HG03039 (cell line): Measurements from ENCODE around the gene AK5.

ENCODE experiments used
- ATAC-seq: cut with Tn5 transposase; IDR thresholded peaks from one replicate; pipeline ENCODE4 v1.9.1; 2021; ENCODE audit warnings: mild to moderate bottlenecking, moderate library complexity; ENCODE audit not compliant: unreplicated experiment

Gene AK5

GRCh38 chr1:77579547-77579946 is 297.7 kb downstream of the AK5 start:
- ATAC-seq: no peak

GRCh38 chr1:77582905-77583304 is 301.1 kb downstream of the AK5 start:
- no peak for ATAC-seq

GRCh38 chr1:77583483-77583882 is 301.7 kb downstream of the AK5 start:
- no peak for ATAC-seq

GRCh38 chr1:77584884-77585283 is 303.1 kb downstream of the AK5 start:
- ATAC-seq: no peak

- ATAC-seq: no peak
These were observed 303.9 kb downstream of the AK5 start for GRCh38 chr1:77585610-77586314.

- ATAC-seq: no peak
These were observed 307.4 kb downstream of the AK5 start for GRCh38 chr1:77589231-77589630.

- ATAC-seq: no peak
These were observed 308.8 kb downstream of the AK5 start for GRCh38 chr1:77590651-77591050.

GRCh38 chr1:77592906-77593305 is 311.1 kb downstream of the AK5 start:
- ATAC-seq: no peak

- ATAC-seq: peak; percentile 82
These were observed 312.7 kb downstream of the AK5 start for GRCh38 chr1:77594366-77595112.

GRCh38 chr1:77597310-77597709 is 315.5 kb downstream of the AK5 start:
- no peak for ATAC-seq

- no peak for ATAC-seq
These were observed 323.6 kb downstream of the AK5 start for GRCh38 chr1:77605246-77606026.

GRCh38 chr1:77608893-77609292 is 327.1 kb downstream of the AK5 start:
- ATAC-seq: no peak
